Peyer's patch (tissue), 4 donors: Measurements from ENCODE around the gene DRAM2.

Experiments
- POLR2A ChIP-seq, 2 donors: fragments of 450-650 bp; IDR thresholded peaks; one replicate each; pipeline ENCODE4 v1.5.1; 2017; ENCODE audit warnings: antibody characterized with exemption in 2 of 2, mild to moderate bottlenecking in 2 of 2, moderate library complexity in 2 of 2
- TF ChIP-seq, protein P1 (sequence below), 6 experiments: fragments of 450-650 bp in 4 of 6; fragments of 200-600 bp in 2 of 6; sonication (generic) in 1 of 6; IDR thresholded peaks; one replicate each; pipeline ENCODE4 v1.5.1; 2017 to 2019; ENCODE audit warnings: antibody characterized with exemption in 6 of 6, mild to moderate bottlenecking in 3 of 6, moderate library complexity in 1 of 6

DNA sequence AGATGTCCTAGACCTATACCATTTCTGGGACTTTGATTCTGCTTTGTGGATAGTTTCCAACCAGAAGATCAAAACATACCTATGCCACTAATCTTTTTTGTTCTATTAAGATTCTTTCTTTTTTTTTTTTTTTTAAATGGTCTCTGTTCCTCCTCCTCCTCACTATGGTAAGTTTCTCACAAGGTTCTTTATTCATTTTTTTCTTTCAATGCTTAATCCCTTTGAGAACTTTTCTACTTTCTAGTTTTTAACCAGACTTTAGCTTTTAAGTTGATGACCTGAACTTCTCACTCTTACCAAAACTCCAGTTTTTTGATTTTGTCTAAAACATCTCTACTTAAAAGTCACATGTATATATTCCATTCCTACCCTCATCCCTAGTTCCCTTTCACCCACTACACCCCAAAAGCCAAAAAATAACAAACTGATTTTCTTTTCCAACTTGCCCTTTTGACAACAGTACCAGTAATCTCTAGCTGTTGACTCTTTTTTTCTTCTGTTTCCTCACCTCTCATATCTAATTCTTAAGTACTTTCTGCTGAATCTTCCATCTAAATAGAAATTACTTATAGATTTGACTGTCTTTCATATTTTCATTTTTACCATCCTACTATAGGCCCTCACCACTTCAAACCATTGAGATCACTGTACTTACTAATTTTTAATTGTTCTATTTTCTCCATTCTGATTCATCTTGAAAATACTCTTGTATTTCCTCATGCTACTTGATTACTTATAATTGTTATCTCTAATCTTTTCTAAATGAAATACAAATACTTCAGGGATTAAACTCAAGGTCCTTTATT lies 6.3 kb upstream of the DRAM2 start:
- TF ChIP-seq, protein P1, sequence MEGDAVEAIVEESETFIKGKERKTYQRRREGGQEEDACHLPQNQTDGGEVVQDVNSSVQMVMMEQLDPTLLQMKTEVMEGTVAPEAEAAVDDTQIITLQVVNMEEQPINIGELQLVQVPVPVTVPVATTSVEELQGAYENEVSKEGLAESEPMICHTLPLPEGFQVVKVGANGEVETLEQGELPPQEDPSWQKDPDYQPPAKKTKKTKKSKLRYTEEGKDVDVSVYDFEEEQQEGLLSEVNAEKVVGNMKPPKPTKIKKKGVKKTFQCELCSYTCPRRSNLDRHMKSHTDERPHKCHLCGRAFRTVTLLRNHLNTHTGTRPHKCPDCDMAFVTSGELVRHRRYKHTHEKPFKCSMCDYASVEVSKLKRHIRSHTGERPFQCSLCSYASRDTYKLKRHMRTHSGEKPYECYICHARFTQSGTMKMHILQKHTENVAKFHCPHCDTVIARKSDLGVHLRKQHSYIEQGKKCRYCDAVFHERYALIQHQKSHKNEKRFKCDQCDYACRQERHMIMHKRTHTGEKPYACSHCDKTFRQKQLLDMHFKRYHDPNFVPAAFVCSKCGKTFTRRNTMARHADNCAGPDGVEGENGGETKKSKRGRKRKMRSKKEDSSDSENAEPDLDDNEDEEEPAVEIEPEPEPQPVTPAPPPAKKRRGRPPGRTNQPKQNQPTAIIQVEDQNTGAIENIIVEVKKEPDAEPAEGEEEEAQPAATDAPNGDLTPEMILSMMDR (IDR thresholded peaks at IDR 0.05), result no peak
- TF ChIP-seq POLR2A (IDR thresholded peaks at IDR 0.05), result no peak
